Psoas muscle (tissue), 8 donors: ENCODE data around the gene POLR2E. TPM values are rescaled to one million over a fixed set of nuclear protein-coding genes. Genes with fewer than 3 reads are reported as not detected.

Experiments used
- ATAC-seq, 4 donors: fragments of 200-7000 bp; cut with Tn5 transposase; one replicate each; pipeline ENCODE4 v1.9.1; 2020; ENCODE audit warnings: moderate library complexity in 3 of 4, mild to moderate bottlenecking in 2 of 4
- DNase-seq, 2 donors: peaks; one replicate each; pipeline ENCODE4 v3.0.0-alpha.2; 2020
- H3K27ac ChIP-seq: fragments of 200-600 bp; one replicate; pipeline ENCODE4 v1.8.0; 2022
- H3K27me3 ChIP-seq, 3 donors: fragments of 200-600 bp in 1 of 3; one replicate each; pipeline versions ENCODE4 v1.6.1 to v1.8.0; 2013 to 2022; ENCODE audit warnings: low read length in 2 of 3, mild to moderate bottlenecking in 2 of 3, moderate library complexity in 1 of 3; ENCODE audit not compliant: insufficient read depth in 3 of 3
- H3K36me3 ChIP-seq, 2 donors: fragments of 200-600 bp in 1 of 2; one replicate each; pipeline versions ENCODE4 v1.6.1 to v1.8.0; 2013 to 2022; ENCODE audit warnings: low read depth in 1 of 2, mild to moderate bottlenecking in 1 of 2, moderate library complexity in 1 of 2; ENCODE audit not compliant: insufficient read depth in 1 of 2
- H3K4me1 ChIP-seq: fragments of 200-600 bp; one replicate; pipeline ENCODE4 v1.8.0; 2022
- H3K4me3 ChIP-seq: fragments of 200-600 bp; one replicate; pipeline ENCODE4 v1.8.0; 2022; ENCODE audit warnings: mild to moderate bottlenecking
- H3K9me3 ChIP-seq: fragments of 200-600 bp; one replicate; pipeline ENCODE4 v1.8.0; 2022
- WGBS, 3 donors: extraction: QIAGEN DNeasy Blood & Tissue Kit; methylation state at CpG; one replicate each; pipeline versions ENCODE4 v1.1.6 to v1.1.7; 2013; 5-methylcytosine and 5-hydroxymethylcytosine counted together
- intact Hi-C, 2 donors: fragments of 100-400 bp; cut with DNase I; formaldehyde crosslinking; loops; one replicate each; pipeline versions ENCODE4 v1.11.0 to v1.14.2; 2022
- polyA plus RNA-seq, 3 donors: library from polyadenylated mRNA; stranded (reverse); fragments of 200-250 nt; gene quantifications; one replicate each; pipeline ENCODE4 v1.2.3, GENCODE V29; 2013
- total RNA-seq, 4 donors: library from RNA; stranded (reverse); fragmentation: NEBNext Ultra II Directional in 2 of 4; extraction: Animal tissue kit (Norgen Biotek cat#: 25700) in 2 of 4; gene quantifications; one replicate each; pipeline versions ENCODE4 v1.2.1 to v1.2.4, GENCODE V29; 2021 to 2023
- TF ChIP-seq, protein P1 (sequence below): fragments of 200-600 bp; IDR thresholded peaks from one replicate; pipeline ENCODE4 v1.8.0; 2022; ENCODE audit warnings: antibody characterized with exemption
- donor health status: healthy with polysubstance abuse.
- donor health status: DM: no; HTN: no; CAD: no; lungs with moderate emphysema.
- donor health status: Bipolar disorder and iron deficiency.
- donor health status: healthy.
- donor health status: DM: yes; HTN: yes; CAD: no.
- donor health status: DM: no; HTN: no; CAD: no.
- donor health status: DM: no; HTN: no; CAD: no.
- donor health status: DM: yes; HTN: yes; CAD: no.

POLR2E gene
- total and polyA plus RNA-seq, 7 donors = 133 to 243 (median 147) TPM

DNA sequence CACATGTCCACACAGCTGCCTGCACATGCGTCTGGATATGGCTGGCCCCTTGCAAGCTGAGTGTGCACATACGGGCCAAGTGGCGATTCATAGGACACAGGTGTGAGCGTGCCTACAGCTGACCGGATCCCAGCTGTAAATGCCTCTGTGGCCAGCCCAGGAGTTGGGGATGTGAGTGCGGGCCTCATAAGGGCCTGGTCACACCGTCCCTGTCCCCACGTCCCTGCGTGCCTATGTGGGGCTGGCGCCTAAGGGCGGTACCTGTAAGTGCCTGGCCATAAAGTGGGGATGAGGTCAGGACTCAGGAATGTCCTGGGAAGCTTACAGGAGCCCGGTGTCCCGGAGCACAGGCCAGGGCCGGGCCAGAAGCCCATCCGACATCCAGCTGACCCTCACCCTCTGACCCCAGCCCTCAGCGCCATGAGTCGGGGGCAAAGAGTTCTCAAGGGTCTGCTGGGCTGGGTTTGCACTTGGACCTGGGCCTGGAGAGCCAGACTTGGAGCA, 29.5 kb downstream of the POLR2E start:
- peaks cover 0 to 59% (median 29%) of the 10 kb centered on the region in 3 donors for H3K27me3 ChIP-seq
- WGBS, 3 donors = 32 to 40% (median 40%) methylated on average over 17 of the region's 17 CpGs
- DNase-seq = no peak

DNA sequence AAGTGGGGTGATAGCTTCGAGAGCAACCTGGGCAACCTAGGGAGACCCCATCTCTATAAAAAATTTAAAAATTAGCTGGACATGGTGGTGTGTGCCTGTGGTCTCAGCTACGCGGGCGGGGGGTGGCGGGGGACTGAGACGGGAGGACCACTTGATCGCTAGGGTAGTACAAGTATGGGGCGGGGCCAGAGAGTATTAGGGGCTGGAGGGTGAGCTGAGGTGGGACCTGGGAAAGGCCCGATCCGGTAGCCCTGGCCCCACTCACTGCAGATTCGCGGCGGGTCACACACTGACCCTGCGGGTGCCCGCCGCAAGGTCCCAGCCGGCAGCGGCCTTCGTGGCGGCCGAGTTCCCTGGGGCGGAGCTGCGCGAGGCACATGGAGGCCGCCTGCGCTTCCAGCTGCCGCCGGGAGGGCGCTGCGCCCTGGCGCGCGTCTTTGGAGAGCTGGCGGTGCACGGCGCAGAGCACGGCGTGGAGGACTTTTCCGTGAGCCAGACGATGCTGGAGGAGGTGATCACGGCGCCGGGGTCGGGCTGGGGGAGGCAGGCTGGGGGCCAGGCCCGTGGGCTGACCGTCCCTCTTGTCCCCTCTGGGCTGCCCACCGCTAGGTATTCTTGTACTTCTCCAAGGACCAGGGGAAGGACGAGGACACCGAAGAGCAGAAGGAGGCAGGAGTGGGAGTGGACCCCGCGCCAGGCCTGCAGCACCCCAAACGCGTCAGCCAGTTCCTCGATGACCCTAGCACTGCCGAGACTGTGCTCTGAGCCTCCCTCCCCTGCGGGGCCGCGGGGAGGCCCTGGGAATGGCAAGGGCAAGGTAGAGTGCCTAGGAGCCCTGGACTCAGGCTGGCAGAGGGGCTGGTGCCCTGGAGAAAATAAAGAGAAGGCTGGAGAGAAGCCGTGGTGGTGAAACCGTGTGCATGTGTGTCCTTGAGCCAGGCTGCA, 30.2 kb downstream of the POLR2E start:
- ATAC-seq = peak; percentile 72 to 87 (median 79)
- H3K4me3 ChIP-seq = no peak overlapping the region
- H3K9me3 ChIP-seq = no peaks in the 10 kb centered on the region
- 7 to 10% (median 9%) methylated on average over 53 to 60 of the region's 60 CpGs for WGBS, 3 donors
- intact Hi-C loops = no loop called here
- TF ChIP-seq, protein P1, sequence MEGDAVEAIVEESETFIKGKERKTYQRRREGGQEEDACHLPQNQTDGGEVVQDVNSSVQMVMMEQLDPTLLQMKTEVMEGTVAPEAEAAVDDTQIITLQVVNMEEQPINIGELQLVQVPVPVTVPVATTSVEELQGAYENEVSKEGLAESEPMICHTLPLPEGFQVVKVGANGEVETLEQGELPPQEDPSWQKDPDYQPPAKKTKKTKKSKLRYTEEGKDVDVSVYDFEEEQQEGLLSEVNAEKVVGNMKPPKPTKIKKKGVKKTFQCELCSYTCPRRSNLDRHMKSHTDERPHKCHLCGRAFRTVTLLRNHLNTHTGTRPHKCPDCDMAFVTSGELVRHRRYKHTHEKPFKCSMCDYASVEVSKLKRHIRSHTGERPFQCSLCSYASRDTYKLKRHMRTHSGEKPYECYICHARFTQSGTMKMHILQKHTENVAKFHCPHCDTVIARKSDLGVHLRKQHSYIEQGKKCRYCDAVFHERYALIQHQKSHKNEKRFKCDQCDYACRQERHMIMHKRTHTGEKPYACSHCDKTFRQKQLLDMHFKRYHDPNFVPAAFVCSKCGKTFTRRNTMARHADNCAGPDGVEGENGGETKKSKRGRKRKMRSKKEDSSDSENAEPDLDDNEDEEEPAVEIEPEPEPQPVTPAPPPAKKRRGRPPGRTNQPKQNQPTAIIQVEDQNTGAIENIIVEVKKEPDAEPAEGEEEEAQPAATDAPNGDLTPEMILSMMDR = peak; percentile 78
- DNase-seq = peak; percentile 76 to 82
- H3K36me3 ChIP-seq = no peaks in the 10 kb centered on the region
- peaks cover 20% of the 10 kb centered on the region for H3K4me1 ChIP-seq
- no peak overlapping the region for H3K27ac ChIP-seq
- peaks cover 0 to 52% (median 27%) of the 10 kb centered on the region in 3 donors for H3K27me3 ChIP-seq

More for the DNA sequence above, 29.5 kb downstream of the POLR2E start:
- peaks cover 20% of the 10 kb centered on the region for H3K4me1 ChIP-seq
- no peaks in the 10 kb centered on the region for H3K36me3 ChIP-seq
- no peaks in the 10 kb centered on the region for H3K9me3 ChIP-seq
- intact Hi-C loops = no loop called here
- no peak overlapping the region for H3K27ac ChIP-seq
- TF ChIP-seq, protein P1 = no peak
- peak; percentile 10 to 24 (median 11) for ATAC-seq
- H3K4me3 ChIP-seq = no peak overlapping the region

GRCh38 chr19:1063909-1064660, 31.1 kb downstream of the POLR2E start:
- Histone ChIP-seq H3K4me1 (peaks cover 20% of the 10 kb centered on the region), H3K27me3 (peaks cover 0 to 43% (median 18%) of the 10 kb centered on the region in 3 donors), H3K36me3 (peaks cover 0 to 4% of the 10 kb centered on the region in 2 donors), H3K4me3 (no peak overlapping the region), H3K9me3 (no peaks in the 10 kb centered on the region), H3K27ac (no peak overlapping the region)
- intact Hi-C loops = no loop called here
- ATAC-seq (no peak), DNase-seq (peak in 1 of 2 donors; percentile 13)
- TF ChIP-seq, protein P1 = no peak
- 60 to 86% (median 72%) methylated on average over 36 to 37 of the region's 37 CpGs for WGBS, 3 donors

DNA sequence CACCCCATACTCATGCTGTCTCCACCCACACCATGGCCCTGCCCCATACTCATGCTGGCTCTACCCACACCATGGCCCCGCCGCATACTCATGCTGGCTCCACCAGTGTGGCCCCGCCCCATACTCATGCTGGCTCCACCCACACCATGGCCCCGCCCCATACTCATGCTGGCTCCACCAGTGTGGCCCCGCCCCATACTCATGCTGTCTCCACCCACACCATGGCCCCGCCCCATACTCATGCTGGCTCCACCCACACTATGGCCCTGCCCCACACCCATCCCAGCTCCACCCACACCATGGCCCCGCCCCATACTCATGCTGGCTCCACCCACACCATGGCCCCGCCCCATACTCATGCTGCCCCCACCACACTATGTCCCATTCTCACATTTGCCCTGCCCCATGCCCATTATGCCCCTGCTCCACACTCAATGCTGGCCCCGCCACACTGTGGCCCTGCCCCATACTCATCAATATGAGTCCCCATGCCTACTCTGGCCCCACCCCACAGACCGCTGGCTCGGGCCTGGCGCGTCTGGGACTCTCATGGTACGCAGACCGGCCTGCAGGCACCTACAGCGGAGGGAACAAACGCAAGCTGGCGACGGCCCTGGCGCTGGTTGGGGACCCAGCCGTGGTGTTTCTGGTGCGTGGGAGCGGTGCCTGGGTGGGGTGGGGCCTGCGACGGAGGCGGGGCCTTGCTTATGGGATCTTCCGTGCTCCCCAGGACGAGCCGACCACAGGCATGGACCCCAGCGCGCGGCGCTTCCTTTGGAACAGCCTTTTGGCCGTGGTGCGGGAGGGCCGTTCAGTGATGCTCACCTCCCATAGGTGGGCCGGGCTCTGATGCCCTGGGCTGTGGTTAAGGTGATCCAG, 31.9 kb downstream of the POLR2E start:
- TF ChIP-seq, protein P1 = no peak
- H3K9me3 ChIP-seq = peaks cover 7% of the 10 kb centered on the region
- ATAC-seq (no peak), DNase-seq (peak; percentile 23 to 70)
- H3K4me1 ChIP-seq = peaks cover 20% of the 10 kb centered on the region
- no peak overlapping the region for H3K4me3 ChIP-seq
- intact Hi-C loops = no loop called here
- H3K36me3 ChIP-seq = peaks cover 0 to 12% of the 10 kb centered on the region in 2 donors
- 73 to 91% (median 79%) methylated on average over 36 to 37 of the region's 37 CpGs for WGBS, 3 donors
- H3K27me3 ChIP-seq = peaks cover 0 to 35% (median 15%) of the 10 kb centered on the region in 3 donors
- no peak overlapping the region for H3K27ac ChIP-seq
